H1 (cell line): ENCODE measurements around the gene SLC24A3. TPM values are rescaled to one million over a fixed set of nuclear protein-coding genes. Genes with fewer than 3 reads are reported as not detected.

Experiments used
- CTCF ChIA-PET: fragments of 300-600 bp; sonication (Branson Sonifier 250); formaldehyde crosslinking; loops from one replicate; lab custom pipeline; 2021; ENCODE audit not compliant: partially characterized antibody; lab: Charles Lee
- POLR2A ChIA-PET: fragments of 300-600 bp; sonication (Branson Sonifier 250); formaldehyde crosslinking; loops from one replicate; lab custom pipeline; 2021; ENCODE audit warnings: inconsistent platforms; ENCODE audit not compliant: partially characterized antibody; lab: Charles Lee
- DNase-seq, 2 experiments: peaks; one replicate each; pipeline versions ENCODE4 v3.0.0 to v3.0.0-alpha.2; 2010 to 2022; ENCODE audit warnings: low spot score in 2 of 2, low read depth in 1 of 2, mixed read lengths in 1 of 2
- FAIRE-seq: peaks from 2 replicates; lab custom pipeline; 2011; peaks lifted over from hg19 to GRCh38; lab: Jason Lieb, UNC
- H2AFZ ChIP-seq: 2 replicates; pipeline ENCODE4 v1.8.1; 2012; ENCODE audit warnings: low read length, inconsistent platforms
- H2AK5ac ChIP-seq: 2 replicates; pipeline ENCODE4 v1.6.1; 2013; ENCODE audit warnings: low read depth, low read length
- H2BK120ac ChIP-seq: replicated peaks from 2 replicates; pipeline ENCODE3; 2013; ENCODE audit warnings: low read depth, low read length, inconsistent platforms
- H2BK12ac ChIP-seq: 2 replicates; pipeline ENCODE4 v1.6.1; 2013; ENCODE audit warnings: low read depth, low read length
- H2BK15ac ChIP-seq: 2 replicates; pipeline ENCODE4 v1.6.1; 2013; ENCODE audit warnings: low read length
- H2BK20ac ChIP-seq: 2 replicates; pipeline ENCODE4 v1.6.1; 2013; ENCODE audit warnings: low read length
- H2BK5ac ChIP-seq: 2 replicates; pipeline ENCODE4 v1.6.1; 2013; ENCODE audit warnings: low read depth, low read length
- H3K14ac ChIP-seq: 2 replicates; pipeline ENCODE4 v1.6.1; 2013; ENCODE audit warnings: inconsistent platforms; ENCODE audit not compliant: insufficient read length
- H3K18ac ChIP-seq: 2 replicates; pipeline ENCODE4 v1.6.1; 2013; ENCODE audit warnings: low read length; ENCODE audit errors: extremely low read depth
- H3K23ac ChIP-seq: 2 replicates; pipeline ENCODE4 v1.6.1; 2013; ENCODE audit warnings: inconsistent platforms; ENCODE audit not compliant: insufficient read length
- H3K23me2 ChIP-seq: 2 replicates; pipeline ENCODE4 v1.6.1; 2013; ENCODE audit warnings: low read depth, low read length
- H3K27ac ChIP-seq: 2 replicates; pipeline ENCODE4 v1.6.1; 2011; ENCODE audit warnings: low read depth, low read length, inconsistent platforms
- H3K27me3 ChIP-seq, 4 experiments: replicated peaks in 1 of 4; 1 replicate in 1 of 4; 2 replicates in 3 of 4; pipeline versions ENCODE4 v1.6.1 to v1.8.1; 2011 to 2013; ENCODE audit warnings: low read length in 3 of 4, mild to moderate bottlenecking in 3 of 4, inconsistent platforms in 2 of 4, mixed read lengths in 2 of 4, moderate library complexity in 1 of 4; ENCODE audit not compliant: control insufficient read depth in 3 of 4, insufficient read depth in 3 of 4; ENCODE audit errors: extremely low read depth in 1 of 4
- H3K36me3 ChIP-seq, 4 experiments: 2 replicates each; pipeline versions ENCODE4 v1.6.1 to v1.8.1; 2011 to 2013; ENCODE audit warnings: mild to moderate bottlenecking in 4 of 4, low read length in 3 of 4, moderate library complexity in 2 of 4, control low read depth in 1 of 4, inconsistent platforms in 1 of 4; ENCODE audit not compliant: insufficient read depth in 4 of 4, control insufficient read depth in 2 of 4
- H3K4ac ChIP-seq: replicated peaks from 2 replicates; pipeline ENCODE3; 2013; ENCODE audit warnings: low read length, low read depth, mixed read lengths, inconsistent platforms; ENCODE audit not compliant: insufficient read length
- H3K4me1 ChIP-seq, 4 experiments: replicated peaks in 1 of 4; 1 replicate in 1 of 4; 2 replicates in 3 of 4; pipeline versions ENCODE4 v1.6.1 to v1.8.1; 2011 to 2013; ENCODE audit warnings: low read length in 3 of 4, inconsistent platforms in 2 of 4, mixed read lengths in 1 of 4; ENCODE audit not compliant: insufficient read depth in 4 of 4, control insufficient read depth in 3 of 4
- H3K4me2 ChIP-seq, 2 experiments: 2 replicates each; pipeline versions ENCODE4 v1.6.1 to v1.8.1; 2011 to 2013; ENCODE audit warnings: low read depth in 2 of 2, low read length in 2 of 2, control low read depth in 1 of 2, inconsistent platforms in 1 of 2, mild to moderate bottlenecking in 1 of 2; ENCODE audit not compliant: insufficient read depth in 1 of 2
- H3K4me3 ChIP-seq, 4 experiments: fragments of 200-600, 300-600 bp in 1 of 4; sonication (generic), shearing (Covaris generic), sonication (Bioruptor Twin) in 1 of 4; 2 replicates each; pipeline versions ENCODE4 v1.5.1 to v1.8.1; 2011 to 2016; ENCODE audit warnings: low read length in 4 of 4, low read depth in 3 of 4, control low read depth in 2 of 4, inconsistent platforms in 2 of 4, mild to moderate bottlenecking in 2 of 4, mixed read lengths in 1 of 4, moderate library complexity in 1 of 4; ENCODE audit not compliant: insufficient read depth in 2 of 4; ENCODE audit errors: extremely low read depth in 1 of 4
- H3K56ac ChIP-seq: replicated peaks from 2 replicates; pipeline ENCODE3; 2013; ENCODE audit warnings: low read depth, mild to moderate bottlenecking, mixed read lengths, low read length, inconsistent platforms; ENCODE audit not compliant: insufficient read length
- H3K79me1 ChIP-seq: 2 replicates; pipeline ENCODE4 v1.6.1; 2013; ENCODE audit warnings: low read depth, low read length, control low read depth
- H3K79me2 ChIP-seq, 2 experiments: 2 replicates each; pipeline versions ENCODE4 v1.6.1 to v1.8.1; 2012 to 2013; ENCODE audit warnings: low read length in 2 of 2, mild to moderate bottlenecking in 2 of 2, inconsistent platforms in 1 of 2; ENCODE audit not compliant: insufficient read depth in 2 of 2, control insufficient read depth in 1 of 2
- H3K9ac ChIP-seq, 4 experiments: replicated peaks in 1 of 4; 1 replicate in 1 of 4; 2 replicates in 3 of 4; pipeline versions ENCODE4 v1.6.1 to v1.8.1; 2011 to 2013; ENCODE audit warnings: low read depth in 3 of 4, low read length in 3 of 4, control low read depth in 2 of 4, mild to moderate bottlenecking in 2 of 4, moderate library complexity in 2 of 4, inconsistent platforms in 1 of 4; ENCODE audit errors: extremely low read depth in 1 of 4
- H3K9me3 ChIP-seq, 2 experiments: 2 replicates each; pipeline versions ENCODE4 v1.6.1 to v1.8.1; 2012 to 2013; ENCODE audit warnings: mild to moderate bottlenecking in 2 of 2, moderate library complexity in 2 of 2, control low read depth in 1 of 2, inconsistent platforms in 1 of 2, low read depth in 1 of 2, low read length in 1 of 2, mixed read lengths in 1 of 2; ENCODE audit not compliant: insufficient read depth in 2 of 2
- H4K20me1 ChIP-seq, 2 experiments: replicated peaks in 1 of 2; 2 replicates each; pipeline versions ENCODE3 to v1.8.1; 2011 to 2013; ENCODE audit warnings: inconsistent platforms in 2 of 2, low read length in 2 of 2, mild to moderate bottlenecking in 1 of 2; ENCODE audit not compliant: insufficient read depth in 2 of 2, control insufficient read depth in 1 of 2
- H4K5ac ChIP-seq: 2 replicates; pipeline ENCODE4 v1.6.1; 2013; ENCODE audit warnings: low read length, low read depth, mixed read lengths, inconsistent platforms; ENCODE audit not compliant: insufficient read length
- H4K8ac ChIP-seq: 2 replicates; pipeline ENCODE4 v1.8.0; 2013; ENCODE audit warnings: mild to moderate bottlenecking, moderate library complexity, low read length, inconsistent platforms; ENCODE audit not compliant: insufficient read depth; ENCODE audit errors: extremely low read depth
- H4K91ac ChIP-seq: replicated peaks from 2 replicates; pipeline ENCODE3; 2013; ENCODE audit warnings: low read length, mixed read lengths, inconsistent platforms; ENCODE audit not compliant: insufficient read length
- BCL11A ChIP-seq, 2 experiments: IDR thresholded peaks; one replicate each; pipeline ENCODE4 v1.6.1; 2011; ENCODE audit warnings: low read depth in 2 of 2, low read length in 2 of 2, mild to moderate bottlenecking in 2 of 2
- EGR1 ChIP-seq: IDR thresholded peaks from 2 replicates; pipeline ENCODE4 v1.6.1; 2011; ENCODE audit warnings: low read depth, low read length, borderline replicate concordance
- GTF2F1 ChIP-seq: IDR thresholded peaks from 2 replicates; pipeline ENCODE4 v1.6.1; 2012; ENCODE audit warnings: low read depth, low read length, improper control_type of control experiment, borderline replicate concordance
- JUN ChIP-seq: IDR thresholded peaks from 2 replicates; pipeline ENCODE4 v1.6.1; 2011; ENCODE audit warnings: low read depth, mild to moderate bottlenecking, improper control_type of control experiment, low read length
- MAFK ChIP-seq: IDR thresholded peaks from 2 replicates; pipeline ENCODE4 v1.6.1; 2012; ENCODE audit warnings: low read depth, mild to moderate bottlenecking, improper control_type of control experiment, low read length
- PHF8 ChIP-seq: fragments of 200-600 bp; sonication (generic); conservative IDR thresholded peaks from 2 replicates; pipeline ENCODE4 v1.7.1; 2012; ENCODE audit warnings: low read depth, mild to moderate bottlenecking, inconsistent platforms, low read length, moderate library complexity
- POU5F1 ChIP-seq: IDR thresholded peaks from 2 replicates; pipeline ENCODE4 v1.6.1; 2011; ENCODE audit warnings: low read depth, mild to moderate bottlenecking, low read length, moderate library complexity
- RNF2 ChIP-seq: fragments of 200-900, 300-1000 bp; sonication (generic); IDR thresholded peaks from 2 replicates; pipeline ENCODE4 v1.7.1; 2016; ENCODE audit warnings: borderline replicate concordance, low read depth, mild to moderate bottlenecking, antibody characterized with exemption, low read length; ENCODE audit not compliant: poor library complexity, severe bottlenecking; ENCODE audit errors: missing control alignments
- SIX5 ChIP-seq: IDR thresholded peaks from 2 replicates; pipeline ENCODE4 v1.6.1; 2011; ENCODE audit warnings: mild to moderate bottlenecking, low read depth, low read length
- TEAD4 ChIP-seq: IDR thresholded peaks from 2 replicates; pipeline ENCODE4 v1.6.1; 2012; ENCODE audit warnings: low read depth, low read length, inconsistent platforms, mixed read lengths
- YY1 ChIP-seq: IDR thresholded peaks from 2 replicates; pipeline ENCODE4 v1.6.1; 2011; ENCODE audit warnings: low read depth, mild to moderate bottlenecking, low read length
- WGBS, 2 experiments: shearing (Covaris generic) in 1 of 2; methylation state at CpG; one replicate each; pipeline versions ENCODE4 v1.1.6 to v1.1.7; 2013 to 2015; ENCODE audit warnings: low lambda C conversion rate in 2 of 2, mixed read lengths in 2 of 2, inconsistent platforms in 1 of 2, low coverage in 1 of 2, missing lambda C conversion rate in 1 of 2; ENCODE audit not compliant: insufficient replicate concordance in 2 of 2, insufficient coverage in 1 of 2, insufficient read length in 1 of 2; ENCODE audit errors: extremely low coverage in 1 of 2, missing lambda C conversion rate in 1 of 2; 5-methylcytosine and 5-hydroxymethylcytosine counted together
- polyA plus RNA-seq, 7 experiments: library from polyadenylated mRNA; depleted of rRNA in 3 of 7; stranded (reverse) in 5 of 7; unstranded in 2 of 7; fragments of >200 nt in 5 of 7; fragments of 200-250 nt in 2 of 7; gene quantifications; 1 replicate in 5 of 7; 2 replicates in 1 of 7; 4 replicates in 1 of 7; pipeline versions ENCODE4 v1.2.1 to v1.2.3, GENCODE V29; 2011 to 2013; ENCODE audit warnings: missing spikeins in 2 of 7, mixed read lengths in 2 of 7
- total RNA-seq: library from RNA; stranded (reverse); fragmentation: NEBNext Ultra II Directional; extraction: Animal tissue kit (Norgen Biotek cat#: 25700); gene quantifications from 2 replicates; pipeline ENCODE4 v1.2.1, GENCODE V29; 2021
- TF ChIP-seq, protein P1 (sequence below), 3 experiments: IDR thresholded peaks; 1 replicate in 2 of 3; 2 replicates in 1 of 3; pipeline versions ENCODE4 v1.5.1 to v1.6.1; 2011; ENCODE audit warnings: low read length in 3 of 3, mild to moderate bottlenecking in 3 of 3, inconsistent platforms in 2 of 3, low read depth in 1 of 3, moderate library complexity in 1 of 3; ENCODE audit not compliant: insufficient read depth in 1 of 3; ENCODE audit errors: control extremely low read depth in 1 of 3

Gene SLC24A3
- total and polyA plus RNA-seq, 2 of the 8 experiments (the other 6 are each of a cell fraction or from before 2014, with no cell fraction given): 4.5 to 6.3 TPM

DNA sequence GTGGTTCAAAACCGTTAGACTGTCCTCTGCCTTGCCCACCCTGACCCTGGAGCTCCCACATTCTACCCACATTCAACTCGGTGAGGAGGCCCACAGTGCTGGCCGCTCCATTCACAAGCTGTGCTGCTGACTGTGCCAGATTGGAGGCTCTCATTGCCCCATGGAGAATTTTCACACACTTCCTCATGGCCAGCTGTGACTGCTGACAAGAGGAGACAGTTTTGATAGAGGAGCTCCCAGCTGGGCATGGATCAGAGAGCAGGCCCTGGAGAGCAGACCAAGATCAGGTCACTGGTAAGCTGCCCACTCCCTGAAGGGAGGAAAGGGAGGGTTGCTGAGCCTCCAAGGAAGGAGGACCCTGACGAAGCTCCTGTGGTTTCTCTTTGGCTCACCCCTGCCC lies 299.5 kb downstream of the SLC24A3 start:
- H3K79me2 ChIP-seq: no peaks in the 10 kb centered on the region
- H3K9ac ChIP-seq: no peak overlapping the region
- H3K4me1 ChIP-seq: no peaks in the 10 kb centered on the region
- WGBS, 2 experiments: 98% methylated on average over 4 of the region's 4 CpGs; no CpG with 5 or more reads in 1 of the 2 experiments
- H3K36me3 ChIP-seq: no peaks in the 10 kb centered on the region
- FAIRE-seq (no peak), DNase-seq (no peak)
- no peak overlapping the region for H4K8ac ChIP-seq
- H2BK15ac ChIP-seq: no peak overlapping the region
- H3K4ac ChIP-seq: no peak overlapping the region
- no peak overlapping the region for H3K14ac ChIP-seq
- no peaks in the 10 kb centered on the region for H4K20me1 ChIP-seq
- no peak overlapping the region for H2AK5ac ChIP-seq
- no peaks in the 10 kb centered on the region; a peak in 1 of 4 replicates for H3K9me3 ChIP-seq
- no peak overlapping the region for H4K5ac ChIP-seq
- no peak overlapping the region for H3K4me3 ChIP-seq
- no peaks in the 10 kb centered on the region for H3K27me3 ChIP-seq
- no peak overlapping the region for H2AFZ ChIP-seq
- no peak overlapping the region for H2BK5ac ChIP-seq
- H3K27ac ChIP-seq: no peak overlapping the region
- H3K23me2 ChIP-seq: no peaks in the 10 kb centered on the region
- no peak overlapping the region for H3K56ac ChIP-seq
- no peak overlapping the region for H3K4me2 ChIP-seq
- no peak overlapping the region for H3K23ac ChIP-seq
- no peak overlapping the region for H2BK12ac ChIP-seq
- H4K91ac ChIP-seq: no peak overlapping the region
- ChIA-PET CTCF (interaction anchor here (1.1 to 1.5 kb wide), 4 partner anchors 10 to 72 kb away, joined by 3 to 6 read pairs (median 4); no protein-coding TSS in a partner anchor), POLR2A (no interaction called here)
- H2BK20ac ChIP-seq: no peak overlapping the region
- no peaks in the 10 kb centered on the region for H3K79me1 ChIP-seq
- H3K18ac ChIP-seq: no peak overlapping the region
- no peak overlapping the region for H2BK120ac ChIP-seq
- TF ChIP-seq RNF2 (no peak), GTF2F1 (no peak), PHF8 (no peak), MAFK (no peak), YY1 (no peak), SIX5 (no peak), TEAD4 (no peak), BCL11A (IDR thresholded peaks at IDR 0.05; ENCODE audit: low read depth in 2 of 2, low read length in 2 of 2) (no peak), POU5F1 (no peak), JUN (no peak), EGR1 (no peak)
- TF ChIP-seq, protein P1, sequence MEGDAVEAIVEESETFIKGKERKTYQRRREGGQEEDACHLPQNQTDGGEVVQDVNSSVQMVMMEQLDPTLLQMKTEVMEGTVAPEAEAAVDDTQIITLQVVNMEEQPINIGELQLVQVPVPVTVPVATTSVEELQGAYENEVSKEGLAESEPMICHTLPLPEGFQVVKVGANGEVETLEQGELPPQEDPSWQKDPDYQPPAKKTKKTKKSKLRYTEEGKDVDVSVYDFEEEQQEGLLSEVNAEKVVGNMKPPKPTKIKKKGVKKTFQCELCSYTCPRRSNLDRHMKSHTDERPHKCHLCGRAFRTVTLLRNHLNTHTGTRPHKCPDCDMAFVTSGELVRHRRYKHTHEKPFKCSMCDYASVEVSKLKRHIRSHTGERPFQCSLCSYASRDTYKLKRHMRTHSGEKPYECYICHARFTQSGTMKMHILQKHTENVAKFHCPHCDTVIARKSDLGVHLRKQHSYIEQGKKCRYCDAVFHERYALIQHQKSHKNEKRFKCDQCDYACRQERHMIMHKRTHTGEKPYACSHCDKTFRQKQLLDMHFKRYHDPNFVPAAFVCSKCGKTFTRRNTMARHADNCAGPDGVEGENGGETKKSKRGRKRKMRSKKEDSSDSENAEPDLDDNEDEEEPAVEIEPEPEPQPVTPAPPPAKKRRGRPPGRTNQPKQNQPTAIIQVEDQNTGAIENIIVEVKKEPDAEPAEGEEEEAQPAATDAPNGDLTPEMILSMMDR (IDR thresholded peaks at IDR 0.05; ENCODE audit: control extremely low read depth in 1 of 3, insufficient read depth in 1 of 3, low read depth in 1 of 3, low read length in 3 of 3): no peak
